SU-DHL-6 (cell line): ENCODE data around the gene PRKAR1B.

ENCODE experiments used
- CTCF ChIP-seq: fragments of 200-600 bp; sonication (generic); IDR thresholded peaks from one replicate; pipeline ENCODE4 v1.5.1; 2017; ENCODE audit warnings: antibody characterized with exemption, mild to moderate bottlenecking, low read length, moderate library complexity; ENCODE audit not compliant: insufficient read depth, poor library complexity, severe bottlenecking
- EZH2phosphoT487 ChIP-seq: fragments of 200-600 bp; sonication (generic), shearing (Covaris generic); conservative IDR thresholded peaks from 2 replicates; pipeline ENCODE4 v1.6.1; 2018; ENCODE audit warnings: mild to moderate bottlenecking, antibody characterized with exemption, low read length, moderate library complexity, mixed read lengths

DNA sequence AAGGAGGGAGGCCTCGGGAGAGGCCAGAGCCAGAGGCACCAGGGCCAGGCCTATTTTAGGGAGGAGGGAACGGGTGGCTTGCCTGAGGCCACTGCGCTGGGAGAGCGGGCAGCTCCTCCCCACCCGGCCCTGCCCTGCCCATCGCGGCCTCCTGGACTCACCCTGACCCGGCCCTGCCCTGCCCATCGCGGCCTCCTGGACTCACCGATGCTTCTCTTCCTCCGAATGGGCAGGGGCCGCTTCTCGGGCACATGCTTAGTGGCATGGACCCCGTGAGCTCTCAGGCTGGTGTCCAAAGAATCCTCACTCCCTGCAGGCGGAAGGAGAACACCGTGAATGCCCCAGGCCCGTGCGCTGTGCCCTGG is 215.0 kb downstream of the PRKAR1B start:
- TF ChIP-seq CTCF = no peak
- no peak for TF ChIP-seq EZH2phosphoT487
